IMR-90 (cell line): Measurements from ENCODE around the gene HAUS7. TPM values are rescaled to one million over a fixed set of nuclear protein-coding genes. Genes with fewer than 3 reads are reported as not detected.
A peak's percentile ranks its signal among the peaks of the same experiment; 100 is the strongest.

ENCODE experiments used
- ATAC-seq: fragments of 200-7000 bp; cut with Tn5 transposase; 2 replicates; pipeline ENCODE4 v1.9.1; 2020; ENCODE audit warnings: low read depth, mild to moderate bottlenecking, moderate library complexity
- BruUV-seq: library from RNA; stranded (reverse); fragments of 400-500 nt; replicated peaks from 2 replicates; lab custom pipeline; 2021; lab: Mats Ljungman, UMichigan
- CTCF ChIA-PET: fragments of 300-600 bp; formaldehyde crosslinking; extraction: SDS; loops from one replicate; lab custom pipeline; 2021; ENCODE audit warnings: antibody characterized with exemption; lab: Yijun Ruan, JAX
- POLR2A ChIA-PET: fragments of 300-600 bp; sonication (Branson Sonifier 250); formaldehyde crosslinking; loops from one replicate; lab custom pipeline; 2022; ENCODE audit warnings: antibody characterized with exemption; ENCODE audit not compliant: unreplicated experiment; lab: Charles Lee
- DNase-seq: peaks from one replicate; pipeline ENCODE4 v3.0.0; 2013
- H2AFZ ChIP-seq: replicated peaks from 2 replicates; pipeline ENCODE3; 2013; ENCODE audit warnings: low read length, mild to moderate bottlenecking; ENCODE audit not compliant: poor library complexity
- H2AK5ac ChIP-seq: 2 replicates; pipeline ENCODE4 v1.6.1; 2013; ENCODE audit warnings: low read depth, low read length, inconsistent platforms
- H2AK9ac ChIP-seq: replicated peaks from 2 replicates; pipeline ENCODE3; 2013; ENCODE audit warnings: mild to moderate bottlenecking, low read depth, low read length, moderate library complexity; ENCODE audit not compliant: poor library complexity
- H2BK120ac ChIP-seq: 2 replicates; pipeline ENCODE4 v1.6.1; 2013; ENCODE audit warnings: low read depth, low read length, inconsistent platforms
- H2BK15ac ChIP-seq: 3 replicates; pipeline ENCODE4 v1.6.1; 2013; ENCODE audit warnings: low read depth, low read length, inconsistent platforms
- H2BK20ac ChIP-seq: 2 replicates; pipeline ENCODE4 v1.6.1; 2013; ENCODE audit warnings: low read depth, mild to moderate bottlenecking, inconsistent platforms, low read length, moderate library complexity
- H2BK5ac ChIP-seq: 2 replicates; pipeline ENCODE4 v1.6.1; 2013; ENCODE audit warnings: mild to moderate bottlenecking, low read depth, low read length, inconsistent platforms; ENCODE audit not compliant: poor library complexity, severe bottlenecking
- H3K14ac ChIP-seq: replicated peaks from 2 replicates; pipeline ENCODE4 v1.6.1; 2013; ENCODE audit warnings: low read depth, low read length, inconsistent platforms
- H3K18ac ChIP-seq: 2 replicates; pipeline ENCODE4 v1.6.1; 2013; ENCODE audit warnings: low read depth, low read length, control low read depth
- H3K23ac ChIP-seq: 2 replicates; pipeline ENCODE4 v1.6.1; 2013; ENCODE audit warnings: low read depth, low read length, inconsistent platforms
- H3K27ac ChIP-seq: 2 replicates; pipeline ENCODE4 v1.5.1; 2013; ENCODE audit warnings: mild to moderate bottlenecking, control low read depth, low read length; ENCODE audit not compliant: insufficient read depth
- H3K27me3 ChIP-seq: 2 replicates; pipeline ENCODE4 v1.6.1; 2013; ENCODE audit warnings: low read length; ENCODE audit not compliant: control insufficient read depth, insufficient read depth
- H3K36me3 ChIP-seq: 2 replicates; pipeline ENCODE4 v1.6.1; 2013; ENCODE audit warnings: low read length, mixed read lengths; ENCODE audit not compliant: control insufficient read depth, insufficient read depth
- H3K4ac ChIP-seq: 2 replicates; pipeline ENCODE4 v1.6.1; 2013; ENCODE audit warnings: low read depth, low read length, inconsistent platforms
- H3K4me1 ChIP-seq: 2 replicates; pipeline ENCODE4 v1.6.1; 2013; ENCODE audit warnings: low read length, mixed read lengths; ENCODE audit not compliant: control insufficient read depth, insufficient read depth
- H3K4me2 ChIP-seq: 2 replicates; pipeline ENCODE4 v1.6.1; 2013; ENCODE audit warnings: low read depth, mild to moderate bottlenecking, control low read depth, low read length, moderate library complexity
- H3K4me3 ChIP-seq: 2 replicates; pipeline ENCODE4 v1.5.1; 2013; ENCODE audit warnings: low read depth, mild to moderate bottlenecking, control low read depth, low read length, moderate library complexity; ENCODE audit not compliant: insufficient read depth
- H3K56ac ChIP-seq: 2 replicates; pipeline ENCODE4 v1.6.1; 2013; ENCODE audit warnings: low read length, inconsistent platforms; ENCODE audit not compliant: insufficient read depth; ENCODE audit errors: extremely low read depth
- H3K79me1 ChIP-seq, 2 experiments: 2 replicates each; pipeline ENCODE4 v1.6.1; 2013; ENCODE audit warnings: low read length in 2 of 2, inconsistent platforms in 1 of 2, low read depth in 1 of 2
- H3K9ac ChIP-seq: 2 replicates; pipeline ENCODE4 v1.6.1; 2013; ENCODE audit warnings: low read depth, low read length, control low read depth
- H3K9me1 ChIP-seq: 2 replicates; pipeline ENCODE4 v1.6.1; 2013; ENCODE audit warnings: low read length, inconsistent platforms; ENCODE audit not compliant: insufficient read depth
- H3K9me3 ChIP-seq: 2 replicates; pipeline ENCODE4 v1.6.1; 2013; ENCODE audit warnings: low read length; ENCODE audit not compliant: control insufficient read depth, insufficient read depth
- H4K20me1 ChIP-seq: 2 replicates; pipeline ENCODE4 v1.6.1; 2013; ENCODE audit warnings: low read length, inconsistent platforms; ENCODE audit not compliant: insufficient read depth
- H4K5ac ChIP-seq: 2 replicates; pipeline ENCODE4 v1.6.1; 2013; ENCODE audit warnings: mild to moderate bottlenecking, low read depth, low read length, control low read depth
- H4K8ac ChIP-seq, 2 experiments: 2 replicates each; pipeline ENCODE4 v1.6.1; 2013; ENCODE audit warnings: low read depth in 2 of 2, low read length in 2 of 2, control low read depth in 1 of 2, inconsistent platforms in 1 of 2
- H4K91ac ChIP-seq: 2 replicates; pipeline ENCODE4 v1.6.1; 2013; ENCODE audit warnings: low read depth, low read length, inconsistent platforms; ENCODE audit not compliant: insufficient read depth
- BHLHE40 ChIP-seq: fragments of 150-350 bp; IDR thresholded peaks from 2 replicates; pipeline ENCODE4 v1.6.1; 2016; ENCODE audit warnings: mild to moderate bottlenecking, low read depth, low read length
- CEBPB ChIP-seq: IDR thresholded peaks from 2 replicates; pipeline ENCODE4 v1.6.1; 2012; ENCODE audit warnings: low read depth, low read length, improper control_type of control experiment
- CHD1 ChIP-seq: IDR thresholded peaks from 2 replicates; pipeline ENCODE4 v1.6.1; 2012; ENCODE audit warnings: low read depth, low read length, improper control_type of control experiment
- CTCF ChIP-seq: conservative IDR thresholded peaks from 2 replicates; pipeline ENCODE4 v1.5.1; 2012; ENCODE audit warnings: mild to moderate bottlenecking, low read depth, low read length, improper control_type of control experiment
- ELK1 ChIP-seq: fragments of 150-350 bp; IDR thresholded peaks from 2 replicates; pipeline ENCODE4 v1.6.1; 2016; ENCODE audit warnings: low read depth, mild to moderate bottlenecking, low read length, moderate library complexity, borderline replicate concordance
- FOS ChIP-seq: fragments of 150-350 bp; IDR thresholded peaks from 2 replicates; pipeline ENCODE4 v1.6.1; 2016; ENCODE audit warnings: low read depth, low read length
- MAFK ChIP-seq: IDR thresholded peaks from 2 replicates; pipeline ENCODE4 v1.6.1; 2012; ENCODE audit warnings: low read depth, low read length, improper control_type of control experiment
- MAZ ChIP-seq: IDR thresholded peaks from 2 replicates; pipeline ENCODE4 v1.6.1; 2012; ENCODE audit warnings: low read depth, mild to moderate bottlenecking, low read length, improper control_type of control experiment, moderate library complexity, borderline replicate concordance
- MXI1 ChIP-seq: IDR thresholded peaks from 2 replicates; pipeline ENCODE4 v1.6.1; 2012; ENCODE audit warnings: low read depth, mild to moderate bottlenecking, low read length, moderate library complexity, borderline replicate concordance
- NFE2L2 ChIP-seq: fragments of 150-350 bp; IDR thresholded peaks from 2 replicates; pipeline ENCODE4 v1.6.1; 2016; ENCODE audit warnings: low read depth, mild to moderate bottlenecking, low read length
- POLR2A ChIP-seq: IDR thresholded peaks from 2 replicates; pipeline ENCODE4 v1.6.1; 2012; ENCODE audit warnings: mild to moderate bottlenecking, low read depth, low read length
- RAD21 ChIP-seq: IDR thresholded peaks from 2 replicates; pipeline ENCODE4 v1.6.1; 2012; ENCODE audit warnings: low read length, improper control_type of control experiment
- RCOR1 ChIP-seq: IDR thresholded peaks from 2 replicates; pipeline ENCODE4 v1.6.1; 2012; ENCODE audit warnings: mild to moderate bottlenecking, low read length, improper control_type of control experiment; ENCODE audit not compliant: insufficient replicate concordance
- RFX5 ChIP-seq: IDR thresholded peaks from 2 replicates; pipeline ENCODE4 v1.8.0; 2012; ENCODE audit warnings: low read depth, mild to moderate bottlenecking, low read length, moderate library complexity
- SMC3 ChIP-seq: fragments of 150-350 bp; IDR thresholded peaks from 2 replicates; pipeline ENCODE4 v1.6.1; 2016; ENCODE audit warnings: low read depth, mild to moderate bottlenecking, antibody characterized with exemption, low read length, moderate library complexity
- USF2 ChIP-seq: fragments of 150-350 bp; IDR thresholded peaks from 2 replicates; pipeline ENCODE4 v1.6.1; 2017; ENCODE audit warnings: mild to moderate bottlenecking, antibody characterized with exemption, low read length, low read depth
- WGBS, 2 experiments: methylation state at CpG; one replicate each; pipeline versions ENCODE4 v1.1.5 to v1.1.7; 2013; ENCODE audit warnings: missing lambda C conversion rate in 2 of 2; ENCODE audit not compliant: insufficient read length in 1 of 2; ENCODE audit errors: extremely low coverage in 2 of 2; 5-methylcytosine and 5-hydroxymethylcytosine counted together
- dilution Hi-C: fragments of 300-500 bp; cut with HindIII; formaldehyde crosslinking; loops from one replicate; pipeline ENCODE4 v1.14.3; 2018; ENCODE audit warnings: low sequenced_read_pairs; ENCODE audit not compliant: unreplicated experiment
- in situ Hi-C: fragments of 300-500 bp; cut with MboI; formaldehyde crosslinking; loops from 3 replicates; pipeline ENCODE4 v1.14.3; 2019; ENCODE audit warnings: low sequenced_read_pairs, inconsistent platforms, mixed read lengths
- intact Hi-C: fragments of 100-400 bp; cut with micrococcal nuclease; formaldehyde crosslinking; loops from 2 replicates; pipeline ENCODE4 v1.10.0; 2022
- polyA plus RNA-seq, 3 experiments: library from polyadenylated mRNA; depleted of rRNA; stranded (reverse); fragments of >200 nt; gene quantifications; 2 replicates each; pipeline ENCODE4 v1.2.3, GENCODE V29; 2012; ENCODE audit warnings: low replicate concordance in 1 of 3
- total RNA-seq: library from RNA; depleted of rRNA; stranded (reverse); fragments of >200 nt; gene quantifications from 2 replicates; pipeline ENCODE4 v1.2.3, GENCODE V29; 2012

Gene HAUS7
- total and polyA plus RNA-seq, 2 of the 4 experiments (the other 2 are of a cell fraction) = 10.8 to 25.9 TPM

GRCh38 chrX:153473126-153473525, 2.8 kb upstream of the HAUS7 start:
- Histone ChIP-seq H3K9me1 (peaks cover 23% of the 10 kb centered on the region), H3K27me3 (no peaks in the 10 kb centered on the region), H4K91ac (no peak overlapping the region), H4K8ac (no peak overlapping the region), H3K4me3 (no peak overlapping the region), H2BK15ac (no peak overlapping the region), H3K18ac (no peak overlapping the region), H2BK20ac (peak overlapping the region; percentile 35; the same call in 1 of the 2 replicates), H3K79me1 (peaks cover 0 to 16% of the 10 kb centered on the region in 2 experiments; a peak in 2 of 4 replicates), H3K9ac (no peak overlapping the region), H2AK5ac (peak overlapping the region; percentile 67; the same call in 1 of the 2 replicates), H3K14ac (no peak overlapping the region), H2BK5ac (no peak overlapping the region), H3K4me2 (no peak overlapping the region), H3K23ac (no peak overlapping the region), H4K5ac (no peak overlapping the region), H3K9me3 (no peaks in the 10 kb centered on the region), H3K56ac (no peak overlapping the region), H4K20me1 (no peaks in the 10 kb centered on the region), H3K27ac (no peak overlapping the region), H3K36me3 (no peaks in the 10 kb centered on the region), H3K4me1 (peaks cover 33% of the 10 kb centered on the region), H2BK120ac (no peak overlapping the region), H2AFZ (no peak overlapping the region), H2AK9ac (peak overlapping the region; percentile 42), H3K4ac (no peak overlapping the region)
- no TSS peak for BruUV-seq
- TF ChIP-seq USF2 (no peak), CEBPB (no peak), POLR2A (no peak), RFX5 (no peak), MXI1 (no peak), FOS (no peak), CHD1 (no peak), RCOR1 (no peak), BHLHE40 (no peak), CTCF (no peak), MAZ (no peak), ELK1 (no peak), MAFK (no peak), NFE2L2 (no peak), RAD21 (no peak), SMC3 (no peak)
- dilution Hi-C loops = no loop called here
- intact Hi-C loops = no loop called here
- in situ Hi-C loops = loop anchor here (25.0 kb wide), 1 partner anchor 436 kb away; no protein-coding TSS in a partner anchor
- no peak for DNase-seq
- ChIA-PET POLR2A (no interaction called here), CTCF (interaction anchor here (1.4 to 2.3 kb wide), 2 partner anchors 12 to 21 kb away, joined by 7 read pairs; partner anchors contain the start of gene BGN)
- no CpG with 5 or more reads among the region's 10 CpGs for WGBS, 2 experiments
- ATAC-seq = no peak
